Kasumi-1 (cell line): ENCODE data around the gene BAZ1A.

Experiments used
- DNase-seq, 2 experiments: peaks; one replicate each; lab custom pipeline; 2025; lab: John Stamatoyannopoulos, UW

Gene BAZ1A, protein sequence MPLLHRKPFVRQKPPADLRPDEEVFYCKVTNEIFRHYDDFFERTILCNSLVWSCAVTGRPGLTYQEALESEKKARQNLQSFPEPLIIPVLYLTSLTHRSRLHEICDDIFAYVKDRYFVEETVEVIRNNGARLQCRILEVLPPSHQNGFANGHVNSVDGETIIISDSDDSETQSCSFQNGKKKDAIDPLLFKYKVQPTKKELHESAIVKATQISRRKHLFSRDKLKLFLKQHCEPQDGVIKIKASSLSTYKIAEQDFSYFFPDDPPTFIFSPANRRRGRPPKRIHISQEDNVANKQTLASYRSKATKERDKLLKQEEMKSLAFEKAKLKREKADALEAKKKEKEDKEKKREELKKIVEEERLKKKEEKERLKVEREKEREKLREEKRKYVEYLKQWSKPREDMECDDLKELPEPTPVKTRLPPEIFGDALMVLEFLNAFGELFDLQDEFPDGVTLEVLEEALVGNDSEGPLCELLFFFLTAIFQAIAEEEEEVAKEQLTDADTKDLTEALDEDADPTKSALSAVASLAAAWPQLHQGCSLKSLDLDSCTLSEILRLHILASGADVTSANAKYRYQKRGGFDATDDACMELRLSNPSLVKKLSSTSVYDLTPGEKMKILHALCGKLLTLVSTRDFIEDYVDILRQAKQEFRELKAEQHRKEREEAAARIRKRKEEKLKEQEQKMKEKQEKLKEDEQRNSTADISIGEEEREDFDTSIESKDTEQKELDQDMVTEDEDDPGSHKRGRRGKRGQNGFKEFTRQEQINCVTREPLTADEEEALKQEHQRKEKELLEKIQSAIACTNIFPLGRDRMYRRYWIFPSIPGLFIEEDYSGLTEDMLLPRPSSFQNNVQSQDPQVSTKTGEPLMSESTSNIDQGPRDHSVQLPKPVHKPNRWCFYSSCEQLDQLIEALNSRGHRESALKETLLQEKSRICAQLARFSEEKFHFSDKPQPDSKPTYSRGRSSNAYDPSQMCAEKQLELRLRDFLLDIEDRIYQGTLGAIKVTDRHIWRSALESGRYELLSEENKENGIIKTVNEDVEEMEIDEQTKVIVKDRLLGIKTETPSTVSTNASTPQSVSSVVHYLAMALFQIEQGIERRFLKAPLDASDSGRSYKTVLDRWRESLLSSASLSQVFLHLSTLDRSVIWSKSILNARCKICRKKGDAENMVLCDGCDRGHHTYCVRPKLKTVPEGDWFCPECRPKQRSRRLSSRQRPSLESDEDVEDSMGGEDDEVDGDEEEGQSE (N-terminal part only)

DNA sequence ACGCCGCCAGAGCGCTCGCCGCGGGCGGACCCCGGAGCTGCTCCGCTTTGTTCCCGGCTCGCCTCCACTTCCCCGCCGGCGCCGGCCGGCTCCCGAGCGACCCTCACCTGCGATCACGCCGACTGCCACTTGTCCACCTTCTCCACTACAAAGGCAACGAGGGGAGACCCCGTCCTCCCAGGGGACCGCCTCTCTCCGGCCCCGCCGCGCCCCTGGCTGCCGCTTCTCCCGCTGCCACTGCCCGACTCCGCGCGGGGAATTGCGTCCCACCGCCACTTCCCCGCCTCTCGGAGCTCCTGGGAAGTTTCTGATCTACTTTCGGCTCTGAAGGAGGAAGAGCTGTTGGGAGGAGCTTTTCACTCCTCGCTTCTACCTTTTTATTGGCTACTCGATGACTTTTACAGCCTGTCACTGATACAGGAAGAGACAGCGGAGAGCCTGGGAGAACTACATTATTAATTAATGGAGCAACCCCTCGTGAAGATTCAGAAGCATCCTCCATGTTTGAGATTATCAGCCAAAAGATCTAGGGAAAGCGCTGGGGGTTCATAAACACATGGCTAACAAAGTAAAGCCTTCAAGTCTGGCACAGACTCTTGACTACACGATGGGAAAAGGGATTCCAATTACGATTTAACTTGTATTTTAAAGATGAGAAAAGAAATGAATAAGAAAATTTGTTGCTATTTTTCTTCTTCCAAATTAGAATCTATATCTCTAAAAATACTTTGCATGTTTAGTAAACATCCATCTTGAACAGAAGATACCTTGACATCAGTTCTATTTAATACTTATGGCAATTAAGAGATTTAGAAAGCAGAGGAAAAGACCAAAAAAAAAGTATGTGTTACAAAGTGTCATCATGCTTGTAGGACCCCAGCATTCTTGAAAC, at the start of gene BAZ1A:
Gene BAZ1A, minus strand, starts transcription at position 330 of the 892 bp plus-strand sequence. CDS start 756 bp downstream, outside the sequence.
- DNase-seq, result peak; percentile 97 to 98

DNA sequence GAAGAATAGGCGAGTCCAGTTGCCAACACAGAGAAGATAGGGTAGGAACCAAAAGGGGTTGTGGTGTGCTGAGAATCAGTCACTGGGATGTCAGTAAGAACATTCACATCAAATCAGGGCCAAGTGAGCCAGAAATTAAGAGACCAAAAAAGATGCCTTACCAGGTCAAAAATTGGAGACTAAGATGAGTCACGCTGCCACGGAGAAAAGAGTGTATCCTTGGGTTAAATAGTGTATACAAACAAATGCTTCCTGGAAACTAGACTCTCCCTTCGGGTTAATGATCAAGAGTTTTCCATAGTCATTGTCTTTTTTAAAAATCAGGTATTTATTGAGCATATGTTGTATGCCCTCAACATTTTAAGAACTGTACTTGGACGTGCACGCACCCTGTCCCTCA, 45.2 kb upstream of the BAZ1A start:
- DNase-seq, result no peak

DNA sequence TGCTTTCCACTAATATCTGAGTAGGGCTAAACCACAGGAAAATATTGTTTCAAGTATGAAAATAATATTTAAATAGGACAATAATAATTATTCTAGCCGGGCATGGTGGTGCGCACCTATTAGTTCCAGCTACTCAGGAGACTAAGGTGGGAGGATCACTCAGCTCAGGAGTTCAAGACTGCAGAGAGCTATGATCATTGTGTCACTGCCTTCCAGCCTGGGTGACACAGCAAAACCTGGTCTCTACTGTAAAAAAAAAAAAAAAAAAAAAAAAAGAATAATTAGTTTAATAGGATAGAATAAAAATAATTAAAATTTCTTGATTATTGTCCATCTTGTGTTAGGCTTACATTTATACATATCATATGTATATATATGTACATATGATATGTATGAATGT, 38.5 kb upstream of the BAZ1A start:
- DNase-seq, result no peak

DNA sequence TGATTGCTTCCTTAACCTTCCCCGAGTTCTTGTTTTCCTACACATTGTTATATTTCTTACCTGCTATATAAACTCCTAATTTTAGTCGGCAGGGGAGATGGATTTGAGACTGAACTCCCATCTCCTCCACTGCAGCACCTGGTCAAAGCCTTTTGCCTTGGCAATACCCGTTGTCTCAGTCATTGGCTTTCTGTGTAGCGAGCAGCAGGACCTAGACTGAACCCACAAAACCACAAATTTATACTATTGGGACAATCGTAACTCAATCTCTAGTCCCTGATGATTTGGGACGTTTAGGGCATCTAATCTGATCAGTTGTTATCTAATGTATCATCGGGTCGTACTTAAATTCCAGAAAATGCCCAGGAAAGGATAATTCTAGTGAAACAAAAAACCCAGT, 37.8 kb upstream of the BAZ1A start:
- no peak for DNase-seq

DNA sequence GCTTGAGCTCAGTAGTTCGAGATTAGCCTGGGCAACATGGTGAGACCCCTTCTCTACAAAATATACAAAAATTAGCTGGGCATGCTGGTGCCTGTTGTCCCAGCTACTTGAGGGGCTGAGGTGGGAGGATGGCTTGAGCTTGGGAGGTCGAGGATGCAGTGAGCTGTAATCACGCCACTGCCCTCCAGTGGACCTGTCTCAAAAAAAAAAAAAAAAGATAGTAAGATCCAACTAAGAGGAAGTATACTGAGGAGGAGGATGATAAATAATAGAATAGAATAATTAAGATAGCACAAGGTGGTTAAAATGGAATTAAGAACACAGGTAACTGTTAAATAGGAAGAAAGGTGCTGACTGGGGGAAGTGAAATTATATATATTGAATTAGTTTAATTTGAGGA, 37.0 kb upstream of the BAZ1A start:
- peak in 1 of 2 experiments; percentile 33 for DNase-seq

DNA sequence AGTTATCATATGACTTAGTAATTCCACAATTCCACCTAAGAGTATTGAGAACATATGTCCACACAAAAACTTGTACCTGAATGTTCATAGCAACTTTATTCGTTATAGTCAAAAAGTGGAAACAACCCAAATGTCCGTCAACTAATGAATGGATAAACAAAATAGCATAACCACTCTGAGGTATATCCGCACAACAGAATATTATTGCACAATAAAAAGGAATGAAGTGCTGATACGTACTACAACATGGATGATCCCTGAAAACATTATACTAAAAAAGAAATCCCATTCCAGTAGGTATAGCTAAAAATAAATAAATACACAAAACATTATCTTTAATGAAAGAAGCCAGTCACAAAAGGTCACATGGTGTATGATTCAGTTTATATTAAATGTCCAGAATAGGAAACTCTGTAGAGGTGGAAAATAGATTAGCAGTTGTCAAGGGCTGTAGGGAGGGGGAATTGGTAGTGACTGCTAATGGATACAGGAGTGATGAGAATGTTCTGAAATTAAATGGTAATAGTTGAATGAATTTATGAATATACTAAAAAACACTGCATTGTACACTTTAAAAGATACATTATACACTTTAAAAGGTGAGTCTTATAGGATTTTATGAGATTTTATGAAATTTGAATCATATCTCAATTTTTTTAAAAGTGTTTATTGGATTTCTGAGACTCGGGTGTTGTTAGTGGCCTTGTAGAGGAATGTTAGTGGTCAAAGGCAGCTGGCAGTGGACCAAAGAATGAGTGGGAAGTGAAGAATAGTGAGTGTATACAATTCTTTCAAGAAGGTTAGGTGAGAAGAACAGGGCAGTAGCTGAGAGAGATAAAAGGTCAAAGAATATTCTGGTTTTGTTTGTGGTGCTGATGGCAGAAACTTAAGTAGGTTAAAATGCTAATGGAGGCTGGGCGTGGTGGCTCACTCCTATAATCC, 36.3 kb upstream of the BAZ1A start:
- no peak for DNase-seq

DNA sequence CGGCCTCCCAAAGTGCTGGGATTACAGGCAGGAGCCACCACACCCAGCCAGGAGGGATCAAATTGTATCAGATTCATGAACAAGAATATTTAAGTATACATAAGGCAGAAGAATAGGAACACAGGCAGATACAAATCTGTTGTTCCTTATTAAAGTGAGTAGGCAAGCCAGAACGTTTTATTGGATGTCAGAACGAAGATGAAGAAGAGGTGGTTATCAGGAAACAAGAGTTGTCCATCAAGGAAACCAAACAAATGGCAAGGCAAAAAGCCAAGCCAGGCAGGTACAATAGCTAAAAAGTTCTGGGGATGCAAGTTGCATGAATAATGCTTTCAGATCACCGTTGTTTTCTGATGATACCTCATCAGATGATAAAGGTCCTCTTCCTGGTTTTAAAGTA, 31.1 kb upstream of the BAZ1A start:
- no peak for DNase-seq

DNA sequence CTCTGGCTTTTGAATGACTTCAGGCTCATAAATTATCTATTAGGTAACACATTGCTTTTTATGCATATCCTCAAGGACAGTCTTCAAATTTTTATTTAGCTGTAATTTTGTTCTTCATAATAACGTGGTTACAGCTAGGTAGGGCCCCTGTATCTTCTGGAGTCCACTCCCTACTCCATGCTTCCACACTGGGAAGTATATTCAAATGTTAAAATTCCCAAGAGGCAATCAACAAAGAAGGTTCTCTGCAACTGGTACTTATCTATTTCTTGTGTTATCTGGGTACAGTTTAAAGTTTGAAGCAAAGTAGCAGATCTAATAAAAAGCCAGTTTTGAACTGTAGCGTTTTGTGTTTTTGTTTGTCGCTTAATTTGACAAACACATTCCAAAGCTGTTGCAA, 20.1 kb upstream of the BAZ1A start:
- DNase-seq, result no peak

DNA sequence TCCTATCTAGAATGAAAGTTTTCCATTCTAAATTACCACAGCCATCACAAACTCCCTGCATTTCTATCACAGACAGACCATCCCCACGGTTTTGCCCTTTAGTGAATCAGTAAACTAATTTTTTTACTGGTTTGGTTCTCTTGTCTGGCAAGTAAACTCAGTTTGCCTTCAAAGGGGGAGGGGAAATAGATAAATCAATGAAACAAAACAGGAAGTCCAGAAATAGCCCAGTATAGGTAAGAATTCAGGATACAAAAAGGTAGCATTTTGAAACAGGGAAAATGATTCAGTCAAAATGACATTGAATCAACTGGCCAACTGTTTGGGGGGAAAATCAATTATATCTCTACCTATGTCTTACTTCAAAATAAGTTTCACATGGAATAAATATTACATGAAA, 15.8 kb upstream of the BAZ1A start:
- no peak for DNase-seq

DNA sequence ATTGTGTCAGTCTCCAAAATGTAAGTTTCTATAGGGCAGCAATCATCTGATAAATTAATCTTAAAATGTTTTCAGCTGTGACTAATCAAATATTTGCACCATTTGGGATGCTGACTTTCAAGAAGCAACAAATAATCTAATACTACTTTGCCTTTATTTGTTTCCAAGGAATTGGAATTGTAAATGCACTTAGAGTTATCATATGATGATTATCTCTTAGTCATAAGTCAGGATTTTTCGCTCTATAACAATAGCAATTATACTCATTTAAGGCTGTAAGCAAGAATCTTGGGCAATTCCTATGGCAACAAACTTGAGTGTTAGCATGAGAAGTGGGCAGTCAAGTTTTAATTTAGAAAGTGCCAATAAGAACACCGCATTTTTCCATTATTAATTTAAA, 13.0 kb upstream of the BAZ1A start:
- DNase-seq, result no peak

DNA sequence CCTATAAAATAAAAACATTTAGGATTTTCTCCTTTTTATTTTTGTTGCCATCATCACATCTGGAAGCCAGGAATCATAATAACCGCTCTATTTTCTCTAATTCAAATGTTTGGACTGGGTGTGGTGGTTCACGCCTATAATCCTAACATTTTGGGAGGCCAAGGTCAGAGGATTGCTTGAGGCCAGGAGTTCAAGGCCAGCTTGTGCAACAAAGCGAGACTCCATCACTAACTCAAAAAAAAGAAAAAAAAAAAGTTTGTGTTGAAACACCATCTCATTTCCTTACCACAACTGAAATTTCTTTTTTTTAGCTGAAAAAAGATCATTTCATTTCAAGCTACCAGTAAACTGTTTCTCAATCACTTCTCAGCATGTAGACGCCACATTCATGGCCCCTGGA, 8.8 kb upstream of the BAZ1A start:
- no peak for DNase-seq

DNA sequence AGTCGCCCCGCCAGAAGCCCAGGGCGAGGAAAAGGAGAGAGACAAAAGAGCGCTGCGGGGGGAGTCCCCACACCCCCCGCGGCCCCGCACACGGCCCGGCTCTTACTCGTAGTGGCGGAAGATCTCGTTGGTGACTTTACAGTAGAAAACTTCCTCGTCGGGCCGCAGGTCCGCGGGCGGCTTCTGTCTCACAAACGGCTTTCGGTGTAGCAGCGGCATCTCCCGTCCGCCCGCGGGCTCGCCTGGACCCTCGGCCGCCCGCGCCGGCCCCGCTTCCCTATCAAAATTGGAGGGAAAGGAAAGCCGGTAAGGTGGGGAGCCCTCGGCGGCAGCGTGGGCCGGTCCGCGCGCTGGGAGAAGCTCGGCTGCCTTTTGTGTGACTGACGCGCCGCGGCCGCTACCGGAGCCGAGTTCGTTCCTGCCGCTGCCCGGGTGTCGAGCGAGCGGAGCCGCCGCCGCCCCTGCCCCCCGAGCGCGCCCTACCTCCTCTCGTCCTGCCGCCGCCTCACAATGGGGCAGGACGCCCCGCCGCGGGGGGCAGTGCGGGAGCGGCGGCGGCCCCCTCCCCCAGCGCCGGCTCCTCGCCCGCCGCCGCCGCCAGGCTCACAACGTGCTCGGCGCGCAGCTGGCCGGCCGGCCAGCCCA, 652 bp downstream of the BAZ1A start:
- DNase-seq, result peak; percentile 39 to 40

DNA sequence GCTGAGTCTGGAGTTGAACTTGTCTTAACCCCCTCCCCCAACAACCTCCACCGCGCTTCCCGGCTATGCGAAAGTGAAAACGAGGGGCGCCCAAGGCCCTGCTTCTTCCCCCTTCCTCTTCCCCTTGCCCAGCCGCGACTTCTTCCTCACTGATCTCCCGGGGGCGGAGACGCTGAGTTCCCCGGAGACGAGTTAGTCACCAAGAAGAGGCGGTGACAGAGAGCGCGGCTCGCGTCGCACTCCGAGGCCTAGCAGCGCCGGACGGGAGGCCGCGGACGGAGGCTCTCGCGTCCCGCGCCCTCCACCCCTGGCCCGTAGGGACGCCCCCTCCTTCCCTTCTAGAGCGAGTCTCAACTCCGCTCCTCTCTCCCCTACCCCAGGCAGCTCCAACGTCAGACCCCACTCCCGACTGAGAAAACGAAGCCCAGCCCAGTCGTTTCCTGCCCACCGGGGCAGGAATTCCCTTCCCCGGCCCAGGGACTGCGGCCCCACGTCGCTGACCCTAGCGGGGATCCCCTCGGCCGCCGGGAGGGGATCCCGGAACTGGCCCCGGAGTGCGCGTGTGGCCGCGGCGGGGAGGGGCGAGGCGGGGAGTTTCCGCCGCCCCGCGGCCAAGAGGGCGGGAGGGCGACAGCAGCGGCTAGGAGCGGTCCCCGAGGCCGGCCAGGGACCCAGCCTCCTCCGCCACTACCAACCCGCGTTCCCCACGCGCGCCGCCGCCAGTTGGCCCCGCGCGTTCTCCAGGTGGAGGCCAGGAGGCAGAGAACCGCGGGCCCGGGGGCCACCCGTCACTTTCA, 1.4 kb downstream of the BAZ1A start:
- peak; percentile 97 to 98 for DNase-seq

DNA sequence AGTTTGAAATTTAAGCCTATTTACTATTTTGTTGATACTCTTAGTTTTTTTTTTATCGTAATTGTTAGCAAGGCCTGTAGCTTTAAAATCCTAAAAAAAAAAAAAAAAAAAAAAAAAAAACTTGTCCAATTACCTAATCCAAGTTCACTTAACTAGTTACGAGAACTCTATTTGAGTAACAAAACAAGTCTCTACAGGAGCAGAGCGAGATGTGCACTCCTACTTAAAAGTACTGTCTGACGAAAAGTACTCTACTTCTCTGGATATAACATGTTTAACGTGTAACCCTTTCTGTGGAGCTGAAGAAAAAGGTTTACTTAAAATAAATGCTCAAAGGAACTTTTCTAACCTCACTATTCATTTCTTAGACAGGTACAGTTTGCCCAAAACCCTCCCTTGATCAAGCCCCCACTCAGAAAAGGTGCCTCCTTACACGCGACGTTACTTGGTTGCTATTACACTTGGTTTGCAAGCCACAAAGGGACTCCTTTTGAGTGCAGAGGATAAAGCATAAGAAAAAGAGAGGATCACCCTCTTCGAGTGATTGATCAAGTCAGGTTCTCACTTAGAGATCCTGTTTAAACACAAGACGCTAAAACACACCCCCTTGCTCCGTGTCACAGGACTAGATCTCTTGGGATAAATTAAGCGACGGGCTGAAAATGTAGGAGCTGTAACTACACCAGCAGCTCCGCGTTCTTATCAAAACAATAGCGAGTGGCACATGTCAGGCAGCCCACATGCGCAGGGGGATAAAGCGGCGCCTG, 2.2 kb downstream of the BAZ1A start:
- DNase-seq, result peak in 1 of 2 experiments; percentile 51

DNA sequence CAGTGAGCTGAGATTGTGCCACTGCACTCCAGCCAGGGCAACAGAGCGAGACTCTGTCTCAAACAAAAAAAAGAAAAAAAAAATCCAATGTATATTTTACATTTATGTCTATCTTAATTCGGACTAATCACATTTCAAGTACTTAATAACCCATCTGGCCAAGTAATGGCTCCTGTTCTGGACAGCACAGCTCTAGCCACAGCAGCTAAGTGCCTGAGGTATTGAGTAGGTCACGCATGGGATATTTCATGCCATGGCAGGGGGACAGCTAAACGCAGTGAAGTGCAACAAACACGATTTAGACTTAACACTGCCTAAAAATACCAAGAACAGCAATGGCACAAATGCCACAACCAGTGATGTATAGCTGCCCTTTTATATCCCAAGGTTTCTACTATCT, 8.0 kb downstream of the BAZ1A start:
- no peak for DNase-seq

DNA sequence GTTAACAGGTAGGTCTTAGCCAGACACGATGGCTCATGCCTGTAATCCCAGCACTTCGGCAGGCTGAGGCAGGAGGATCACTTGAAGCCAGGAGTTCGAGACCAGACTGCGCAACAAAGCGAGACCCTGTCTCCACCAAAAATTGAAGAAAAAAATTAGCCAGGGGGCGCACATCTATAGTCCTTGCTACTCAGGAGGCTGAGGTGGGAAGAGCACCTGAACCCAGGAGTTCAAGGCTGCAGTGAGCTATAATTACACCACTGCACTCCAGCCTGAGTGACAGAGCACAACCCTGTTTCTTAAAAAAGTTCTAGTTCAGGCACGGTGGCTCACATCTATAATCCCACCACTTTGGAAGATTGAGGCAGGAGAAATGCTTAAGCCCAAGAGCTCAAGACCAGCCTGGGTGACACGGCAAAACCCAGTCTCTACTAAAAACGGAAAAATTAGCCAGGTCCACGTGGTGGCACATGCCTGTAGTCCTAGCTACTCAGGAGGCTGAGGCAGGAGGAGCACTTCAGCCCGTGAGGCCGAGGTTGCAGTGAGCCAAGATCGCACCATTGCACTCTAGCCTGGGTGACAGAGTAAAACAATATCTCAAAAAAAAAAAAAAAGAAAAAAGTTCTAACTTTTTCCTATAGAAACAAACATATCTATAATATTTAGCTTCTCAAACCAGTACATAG, 9.1 kb downstream of the BAZ1A start:
- no peak for DNase-seq

DNA sequence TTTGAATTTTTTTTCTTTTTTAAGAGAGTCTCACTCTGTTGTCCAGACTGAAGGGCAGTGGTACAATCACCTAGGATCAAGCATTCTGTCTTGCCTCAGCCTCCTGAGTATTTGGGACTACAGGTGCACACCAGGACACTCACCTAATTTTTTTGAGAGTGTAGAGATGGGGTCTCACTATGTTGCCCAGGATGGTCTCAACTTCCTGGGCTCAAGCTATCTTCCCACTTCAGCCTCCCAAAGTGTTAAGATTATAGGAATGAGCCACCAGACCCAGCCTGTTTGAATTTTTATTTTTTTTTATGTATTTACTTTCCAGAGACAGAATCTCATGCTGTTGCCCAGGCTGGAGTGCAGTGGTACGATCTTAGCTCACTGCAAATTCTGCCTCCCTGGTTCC, 11.3 kb downstream of the BAZ1A start:
- DNase-seq, result no peak
